ENCODE results near the gene SWSAP1. TPM values are rescaled to one million over a fixed set of nuclear protein-coding genes. Genes with fewer than 3 reads are reported as not detected.

SWSAP1 gene
- total RNA-seq, 1 experiment from 2014 or later: 2.5 TPM

DNA sequence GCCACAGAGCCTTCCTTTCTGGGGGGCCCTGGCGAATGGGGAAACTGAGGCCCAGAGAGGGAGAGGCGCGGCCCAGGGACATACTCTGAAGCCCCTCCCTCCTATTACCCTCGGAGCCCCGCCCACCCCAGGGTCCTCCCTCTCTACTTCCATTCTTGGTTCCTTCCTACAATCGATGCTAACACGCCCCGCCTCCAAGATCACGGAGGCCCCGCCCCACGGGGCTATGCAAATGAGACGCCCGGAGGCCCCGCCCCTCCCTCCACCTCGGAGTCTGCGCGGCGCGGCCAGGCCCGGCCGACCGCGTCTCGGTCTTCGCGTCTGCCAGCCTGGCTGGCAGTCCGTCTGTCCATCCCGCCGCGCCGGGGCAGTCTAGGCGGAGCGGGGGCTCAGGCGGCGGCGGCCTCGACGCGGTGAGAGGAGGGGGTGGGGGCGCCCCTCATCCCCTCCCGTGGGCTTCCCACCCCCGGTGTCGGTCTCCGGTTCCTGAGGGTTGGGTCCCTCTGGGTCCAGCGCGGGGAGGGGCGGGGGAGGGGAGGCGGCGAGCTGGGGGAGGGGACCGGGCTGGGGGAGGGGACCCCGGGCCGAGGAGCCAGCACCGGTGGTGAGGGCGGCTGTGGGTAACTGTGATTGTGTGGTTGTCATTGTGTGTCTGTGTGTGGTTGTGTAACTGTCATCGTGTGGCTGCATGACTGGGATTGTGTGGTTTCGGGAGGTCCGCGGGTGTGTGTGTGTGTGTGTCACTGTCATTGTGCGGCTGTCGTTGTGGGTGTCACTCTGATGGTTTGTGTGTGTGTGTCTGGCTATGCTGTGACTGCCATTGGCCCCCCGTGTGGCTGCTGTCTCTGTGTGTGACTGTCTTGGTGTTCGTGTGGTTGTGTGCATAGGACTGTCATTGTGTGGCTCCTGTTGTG lies 19.0 kb upstream of the SWSAP1 start, which contains the start of gene PLPPR2:
TSS of gene PLPPR2 (plus strand) at position 273 of the 914 bp plus-strand sequence. CDS start 2,242 bp downstream, outside the sequence.
- intact Hi-C loops (cut with micrococcal nuclease): no loop called here
- ATAC-seq: peak; percentile 98
- Histone ChIP-seq H3K4me2 (ENCODE audit: low read length) (peak within 1 kb of the TSS; percentile 86), H3K79me2 (ENCODE audit: insufficient read depth, low read length) (no peaks in the 10 kb centered on the region), H3K9ac (ENCODE audit: low read length) (peak within 1 kb of the TSS; percentile 63), H3K4me1 (ENCODE audit: control insufficient read depth in 1 of 2, insufficient read depth in 2 of 2, low read length in 2 of 2) (peaks cover 2 to 15% of the 10 kb centered on the region in 2 experiments; a peak in 3 of 4 replicates), H3K9me3 (ENCODE audit: control insufficient read depth in 1 of 2, insufficient read depth in 1 of 2, low read depth in 1 of 2, low read length in 2 of 2) (no peaks in the 10 kb centered on the region), H3K4me3 (replicated peaks in 1 of 2; ENCODE audit: low read depth in 1 of 2, low read length in 2 of 2) (peak within 1 kb of the TSS; percentile 53 to 65), H2AFZ (ENCODE audit: low read depth, low read length, poor library complexity, severe bottlenecking) (no peak within 1 kb of the TSS), H4K20me1 (ENCODE audit: insufficient read depth) (no peaks in the 10 kb centered on the region), H3K9me2 (ENCODE audit: insufficient read depth) (no peaks in the 10 kb centered on the region), H3K36me3 (ENCODE audit: control insufficient read depth in 1 of 2, insufficient read depth in 2 of 2, low read length in 2 of 2) (0 out of 4 replicates have a peak, but pooled peaks cover 0 to 2% of the 10 kb centered on the region in 2 experiments), H3K27ac (ENCODE audit: low read depth, low read length) (no peak within 1 kb of the TSS; the same call in 1 of the 2 replicates), H3K27me3 (ENCODE audit: insufficient read depth, low read length) (no peaks in the 10 kb centered on the region)
- RAD21 ChIA-PET (ENCODE audit: low non-redundant PET in 1 of 2, low total read pairs in 2 of 2, uncharacterized antibody in 2 of 2, unreplicated experiment in 2 of 2): no interaction called here
- TF ChIP-seq POLR2AphosphoS5 (IDR thresholded peaks at IDR 0.05; ENCODE audit: low read depth, low read length) (peak; percentile 87), POLR2A (IDR thresholded peaks at IDR 0.05; ENCODE audit: borderline replicate concordance, extremely low read depth, insufficient read depth, insufficient read length) (peak; percentile 51), RAD21 (IDR thresholded peaks at IDR 0.05; ENCODE audit: low read depth) (no peak), ZFX (IDR thresholded peaks at IDR 0.05) (peak; percentile 32; the same call in 1 of the 2 replicates)
- CTCF ChIA-PET: no interaction called here
- BruUV-seq (replicated peaks): no TSS peak
- peak; percentile 82 for DNase-seq (ENCODE audit: low read depth, low spot score)
- POLR2A ChIA-PET: no interaction called here

DNA sequence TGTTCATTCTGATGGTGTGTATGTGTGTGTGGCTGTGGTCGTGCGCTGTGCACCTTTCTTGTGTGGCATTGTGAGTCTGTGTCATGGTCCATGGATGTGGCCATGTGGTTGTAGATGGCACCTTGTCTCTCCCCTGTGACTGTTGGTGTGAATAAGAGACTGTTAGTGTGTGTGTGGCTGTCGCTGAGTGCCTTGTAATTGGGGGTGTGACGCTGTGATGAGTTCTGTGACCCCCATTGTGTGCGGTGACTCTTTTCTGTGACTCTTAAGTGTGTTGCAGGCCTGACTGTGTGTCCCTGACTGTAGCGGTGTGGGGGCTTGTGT lies 18.4 kb upstream of the SWSAP1 start:
- no peaks in the 10 kb centered on the region for H3K9me2 ChIP-seq (ENCODE audit: insufficient read depth)
- POLR2A ChIA-PET: no interaction called here
- ATAC-seq: no peak
- H4K20me1 ChIP-seq (ENCODE audit: insufficient read depth): no peaks in the 10 kb centered on the region
- TSS peak; percentile 68 for BruUV-seq (replicated peaks)
- H3K4me3 ChIP-seq (replicated peaks in 1 of 2; ENCODE audit: low read depth in 1 of 2, low read length in 2 of 2): peak overlapping the region; percentile 53 to 65
- no peak overlapping the region for H2AFZ ChIP-seq (ENCODE audit: low read depth, low read length, poor library complexity, severe bottlenecking)
- peak overlapping the region; percentile 63 for H3K9ac ChIP-seq (ENCODE audit: low read length)
- H3K4me1 ChIP-seq (ENCODE audit: control insufficient read depth in 1 of 2, insufficient read depth in 2 of 2, low read length in 2 of 2): peaks cover 2 to 15% of the 10 kb centered on the region in 2 experiments; a peak in 3 of 4 replicates
- H3K27me3 ChIP-seq (ENCODE audit: insufficient read depth, low read length): no peaks in the 10 kb centered on the region
- no peaks in the 10 kb centered on the region for H3K79me2 ChIP-seq (ENCODE audit: insufficient read depth, low read length)
- RAD21 ChIA-PET (ENCODE audit: low non-redundant PET in 1 of 2, low total read pairs in 2 of 2, uncharacterized antibody in 2 of 2, unreplicated experiment in 2 of 2): no interaction called here
- H3K27ac ChIP-seq (ENCODE audit: low read depth, low read length): no peak overlapping the region; the same call in 1 of the 2 replicates
- peak overlapping the region; percentile 86 for H3K4me2 ChIP-seq (ENCODE audit: low read length)
- H3K9me3 ChIP-seq (ENCODE audit: control insufficient read depth in 1 of 2, insufficient read depth in 1 of 2, low read depth in 1 of 2, low read length in 2 of 2): no peaks in the 10 kb centered on the region
- 0 out of 4 replicates have a peak, but pooled peaks cover 0 to 2% of the 10 kb centered on the region in 2 experiments for H3K36me3 ChIP-seq (ENCODE audit: control insufficient read depth in 1 of 2, insufficient read depth in 2 of 2, low read length in 2 of 2)
- CTCF ChIA-PET: no interaction called here
- intact Hi-C loops (cut with micrococcal nuclease): no loop called here
- no peak for DNase-seq (ENCODE audit: low read depth, low spot score)
- no peak for TF ChIP-seq ZFX (IDR thresholded peaks at IDR 0.05)
- TF ChIP-seq FOSL1 (IDR thresholded peaks at IDR 0.05; ENCODE audit: low read depth): no peak
- TF ChIP-seq RAD21 (IDR thresholded peaks at IDR 0.05; ENCODE audit: low read depth): no peak
- TF ChIP-seq SRF (IDR thresholded peaks at IDR 0.05; ENCODE audit: low read depth): no peak
- TF ChIP-seq POLR2AphosphoS5 (IDR thresholded peaks at IDR 0.05; ENCODE audit: low read depth, low read length): no peak
- TF ChIP-seq, protein P1, sequence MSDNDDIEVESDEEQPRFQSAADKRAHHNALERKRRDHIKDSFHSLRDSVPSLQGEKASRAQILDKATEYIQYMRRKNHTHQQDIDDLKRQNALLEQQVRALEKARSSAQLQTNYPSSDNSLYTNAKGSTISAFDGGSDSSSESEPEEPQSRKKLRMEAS (IDR thresholded peaks at IDR 0.05): no peak
- TF ChIP-seq EGR1 (IDR thresholded peaks at IDR 0.05; ENCODE audit: low read depth): no peak
- no peak for TF ChIP-seq POLR2A (IDR thresholded peaks at IDR 0.05; ENCODE audit: borderline replicate concordance, extremely low read depth, insufficient read depth, insufficient read length)
- TF ChIP-seq, protein P2, sequence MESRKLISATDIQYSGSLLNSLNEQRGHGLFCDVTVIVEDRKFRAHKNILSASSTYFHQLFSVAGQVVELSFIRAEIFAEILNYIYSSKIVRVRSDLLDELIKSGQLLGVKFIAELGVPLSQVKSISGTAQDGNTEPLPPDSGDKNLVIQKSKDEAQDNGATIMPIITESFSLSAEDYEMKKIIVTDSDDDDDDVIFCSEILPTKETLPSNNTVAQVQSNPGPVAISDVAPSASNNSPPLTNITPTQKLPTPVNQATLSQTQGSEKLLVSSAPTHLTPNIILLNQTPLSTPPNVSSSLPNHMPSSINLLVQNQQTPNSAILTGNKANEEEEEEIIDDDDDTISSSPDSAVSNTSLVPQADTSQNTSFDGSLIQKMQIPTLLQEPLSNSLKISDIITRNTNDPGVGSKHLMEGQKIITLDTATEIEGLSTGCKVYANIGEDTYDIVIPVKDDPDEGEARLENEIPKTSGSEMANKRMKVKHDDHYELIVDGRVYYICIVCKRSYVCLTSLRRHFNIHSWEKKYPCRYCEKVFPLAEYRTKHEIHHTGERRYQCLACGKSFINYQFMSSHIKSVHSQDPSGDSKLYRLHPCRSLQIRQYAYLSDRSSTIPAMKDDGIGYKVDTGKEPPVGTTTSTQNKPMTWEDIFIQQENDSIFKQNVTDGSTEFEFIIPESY (IDR thresholded peaks at IDR 0.05; ENCODE audit: extremely low read depth, insufficient replicate concordance, low read length): no peak
- TF ChIP-seq, protein P3, sequence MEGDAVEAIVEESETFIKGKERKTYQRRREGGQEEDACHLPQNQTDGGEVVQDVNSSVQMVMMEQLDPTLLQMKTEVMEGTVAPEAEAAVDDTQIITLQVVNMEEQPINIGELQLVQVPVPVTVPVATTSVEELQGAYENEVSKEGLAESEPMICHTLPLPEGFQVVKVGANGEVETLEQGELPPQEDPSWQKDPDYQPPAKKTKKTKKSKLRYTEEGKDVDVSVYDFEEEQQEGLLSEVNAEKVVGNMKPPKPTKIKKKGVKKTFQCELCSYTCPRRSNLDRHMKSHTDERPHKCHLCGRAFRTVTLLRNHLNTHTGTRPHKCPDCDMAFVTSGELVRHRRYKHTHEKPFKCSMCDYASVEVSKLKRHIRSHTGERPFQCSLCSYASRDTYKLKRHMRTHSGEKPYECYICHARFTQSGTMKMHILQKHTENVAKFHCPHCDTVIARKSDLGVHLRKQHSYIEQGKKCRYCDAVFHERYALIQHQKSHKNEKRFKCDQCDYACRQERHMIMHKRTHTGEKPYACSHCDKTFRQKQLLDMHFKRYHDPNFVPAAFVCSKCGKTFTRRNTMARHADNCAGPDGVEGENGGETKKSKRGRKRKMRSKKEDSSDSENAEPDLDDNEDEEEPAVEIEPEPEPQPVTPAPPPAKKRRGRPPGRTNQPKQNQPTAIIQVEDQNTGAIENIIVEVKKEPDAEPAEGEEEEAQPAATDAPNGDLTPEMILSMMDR (IDR thresholded peaks at IDR 0.05 in 2 of 3, conservative IDR thresholded peaks at IDR 0.05 in 1 of 3; ENCODE audit: borderline replicate concordance in 1 of 3, insufficient read depth in 1 of 3, low read depth in 2 of 3, low read length in 2 of 3): no peak
- no peak for TF ChIP-seq SIN3A (IDR thresholded peaks at IDR 0.05; ENCODE audit: low read depth)
- TF ChIP-seq JUND (IDR thresholded peaks at IDR 0.05): no peak
- no peak for TF ChIP-seq SP1 (IDR thresholded peaks at IDR 0.05; ENCODE audit: low read depth)
- TF ChIP-seq CBX3 (IDR thresholded peaks at IDR 0.05; ENCODE audit: low read depth): no peak
- TF ChIP-seq YY1 (IDR thresholded peaks at IDR 0.05; ENCODE audit: extremely low read depth, insufficient replicate concordance, low read depth, low read length): no peak
